Neural cell (in vitro differentiated cells): ENCODE results near the gene TPSG1. TPM values are rescaled to one million over a fixed set of nuclear protein-coding genes. Genes with fewer than 3 reads are reported as not detected.

Experiments used
- H2AFZ ChIP-seq: fragments of 200-600, 300-800 bp; sonication (generic), shearing (Covaris generic); 2 replicates; pipeline ENCODE4 v1.6.0; 2014; ENCODE audit warnings: low read depth, mild to moderate bottlenecking, antibody characterized with exemption, low read length, moderate library complexity
- H3F3A ChIP-seq: fragments of 200-600 bp; shearing (Covaris generic); 2 replicates; pipeline ENCODE4 v1.6.1; 2016; ENCODE audit warnings: mild to moderate bottlenecking, moderate library complexity, mixed read lengths, antibody characterized with exemption, low read length; ENCODE audit not compliant: insufficient read depth, poor library complexity, severe bottlenecking
- H3K27ac ChIP-seq: fragments of 200-600, 300-800 bp; sonication (generic), shearing (Covaris generic); 2 replicates; pipeline ENCODE4 v1.5.1; 2014; ENCODE audit warnings: mild to moderate bottlenecking, low read length, moderate library complexity
- H3K27me3 ChIP-seq: fragments of 300-800, 200-600 bp; sonication (generic), shearing (Covaris generic); 2 replicates; pipeline ENCODE4 v1.6.0; 2014; ENCODE audit warnings: mild to moderate bottlenecking, low read depth, low read length, moderate library complexity; ENCODE audit not compliant: insufficient read depth
- H3K36me3 ChIP-seq: fragments of 300-800, 200-600 bp; sonication (generic), shearing (Covaris generic); 2 replicates; pipeline ENCODE4 v1.5.1; 2014; ENCODE audit warnings: mild to moderate bottlenecking, antibody characterized with exemption, low read length, moderate library complexity; ENCODE audit not compliant: insufficient read depth
- H3K4me2 ChIP-seq: fragments of 300-800, 200-600 bp; sonication (generic), shearing (Covaris generic); 2 replicates; pipeline ENCODE4 v1.6.0; 2014; ENCODE audit warnings: mild to moderate bottlenecking, low read length
- H3K4me3 ChIP-seq: fragments of 300-800, 200-600 bp; sonication (generic), shearing (Covaris generic); 2 replicates; pipeline ENCODE4 v1.5.1; 2014; ENCODE audit warnings: mild to moderate bottlenecking, low read length, moderate library complexity
- H3K79me2 ChIP-seq: fragments of 200-600 bp; shearing (Covaris generic); replicated peaks from 2 replicates; pipeline ENCODE4 v1.6.0; 2014; ENCODE audit warnings: mild to moderate bottlenecking, low read length, moderate library complexity; ENCODE audit not compliant: insufficient read depth
- H3K9ac ChIP-seq: fragments of 300-800, 200-600 bp; sonication (generic), shearing (Covaris generic); 2 replicates; pipeline ENCODE4 v1.6.1; 2016; ENCODE audit warnings: mild to moderate bottlenecking, low read length, mixed read lengths
- H3K9me2 ChIP-seq: fragments of 200-600 bp; shearing (Covaris generic); 2 replicates; pipeline ENCODE4 v1.6.1; 2016; ENCODE audit warnings: mild to moderate bottlenecking, low read length, mixed read lengths; ENCODE audit not compliant: insufficient read depth
- H3K9me3 ChIP-seq: fragments of 200-600, 300-800 bp; sonication (generic), shearing (Covaris generic); 2 replicates; pipeline ENCODE4 v1.6.1; 2016; ENCODE audit warnings: mild to moderate bottlenecking, mixed run types, low read length, moderate library complexity, mixed read lengths
- H4K20me1 ChIP-seq: fragments of 200-600 bp; shearing (Covaris generic); 2 replicates; pipeline ENCODE4 v1.6.1; 2016; ENCODE audit warnings: mild to moderate bottlenecking, mixed run types; ENCODE audit not compliant: insufficient read depth
- CTCF ChIP-seq: fragments of 450-650 bp; IDR thresholded peaks from 2 replicates; pipeline ENCODE4 v1.5.1; 2014; ENCODE audit warnings: antibody characterized with exemption, mild to moderate bottlenecking, moderate library complexity; ENCODE audit not compliant: poor library complexity, severe bottlenecking
- EP300 ChIP-seq: fragments of 450-650 bp; conservative IDR thresholded peaks from 2 replicates; pipeline ENCODE4 v1.6.1; 2014; ENCODE audit warnings: antibody characterized with exemption, mild to moderate bottlenecking, moderate library complexity; ENCODE audit not compliant: poor library complexity, severe bottlenecking
- EZH2 ChIP-seq: fragments of 200-600, 300-800 bp; shearing (Covaris generic), sonication (generic); IDR thresholded peaks from 2 replicates; pipeline ENCODE4 v1.6.1; 2014; ENCODE audit warnings: antibody characterized with exemption, low read length, borderline replicate concordance, mild to moderate bottlenecking; ENCODE audit not compliant: insufficient read depth, poor library complexity, severe bottlenecking
- MXI1 ChIP-seq: fragments of 450-650 bp; conservative IDR thresholded peaks from 2 replicates; pipeline ENCODE4 v1.6.1; 2014; ENCODE audit warnings: antibody characterized with exemption, mild to moderate bottlenecking; ENCODE audit not compliant: poor library complexity, severe bottlenecking
- POLR2AphosphoS5 ChIP-seq: IDR thresholded peaks from 2 replicates; pipeline ENCODE4 v1.6.1; 2012
- RAD21 ChIP-seq: fragments of 450-650 bp; conservative IDR thresholded peaks from 2 replicates; pipeline ENCODE4 v1.6.1; 2014; ENCODE audit warnings: antibody characterized with exemption, mild to moderate bottlenecking, moderate library complexity
- REST ChIP-seq: IDR thresholded peaks from 2 replicates; pipeline ENCODE4 v1.6.1; 2012; ENCODE audit warnings: borderline replicate concordance
- SMC3 ChIP-seq: fragments of 450-650 bp; conservative IDR thresholded peaks from 2 replicates; pipeline ENCODE4 v1.6.1; 2014; ENCODE audit warnings: antibody characterized with exemption, mild to moderate bottlenecking, moderate library complexity; ENCODE audit not compliant: poor library complexity
- TAF1 ChIP-seq: IDR thresholded peaks from 2 replicates; pipeline ENCODE4 v1.6.1; 2012; ENCODE audit warnings: low read depth
- polyA plus RNA-seq: library from polyadenylated mRNA; depleted of rRNA; stranded (reverse); fragments of >200 nt; gene quantifications from 2 replicates; pipeline ENCODE4 v1.2.3, GENCODE V29; 2014

TPSG1 gene
- polyA plus RNA-seq, 1 donor from 2014 or later: not detected

GRCh38 chr16:1176280-1176897 lies 48.7 kb downstream of the TPSG1 start:
- no peaks in the 10 kb centered on the region for H4K20me1 ChIP-seq
- no peak overlapping the region for H3K9ac ChIP-seq
- H3K27me3 ChIP-seq: no peaks in the 10 kb centered on the region
- H3K4me3 ChIP-seq: no peak overlapping the region
- no peaks in the 10 kb centered on the region for H3K36me3 ChIP-seq
- H3K27ac ChIP-seq: no peak overlapping the region
- H3K9me3 ChIP-seq: no peaks in the 10 kb centered on the region
- TF ChIP-seq SMC3: no peak
- TF ChIP-seq EP300: no peak
- TF ChIP-seq CTCF: no peak
- TF ChIP-seq MXI1: no peak
- no peak for TF ChIP-seq EZH2
- no peak for TF ChIP-seq REST
- TF ChIP-seq TAF1: no peak
- no peak for TF ChIP-seq POLR2AphosphoS5
- TF ChIP-seq RAD21: no peak
- no peaks in the 10 kb centered on the region for H3K79me2 ChIP-seq
- H2AFZ ChIP-seq: no peak overlapping the region
- no peaks in the 10 kb centered on the region for H3K9me2 ChIP-seq
- H3F3A ChIP-seq: no peaks in the 10 kb centered on the region
- H3K4me2 ChIP-seq: no peak overlapping the region

GRCh38 chr16:1175566-1176279 lies 49.3 kb downstream of the TPSG1 start:
- Histone ChIP-seq H4K20me1 (no peaks in the 10 kb centered on the region), H3K9me3 (no peaks in the 10 kb centered on the region)

More at GRCh38 chr16:1175566-1176279, 49.3 kb downstream of the TPSG1 start:
- Histone ChIP-seq H3K36me3 (no peaks in the 10 kb centered on the region), H3K4me3 (no peak overlapping the region), H3K27ac (no peak overlapping the region), H3K9me2 (no peaks in the 10 kb centered on the region), H3K79me2 (no peaks in the 10 kb centered on the region), H3K4me2 (no peak overlapping the region), H3K27me3 (no peaks in the 10 kb centered on the region), H3F3A (no peaks in the 10 kb centered on the region), H2AFZ (no peak overlapping the region), H3K9ac (no peak overlapping the region)
- TF ChIP-seq CTCF (no peak), SMC3 (no peak), RAD21 (no peak), TAF1 (no peak)
